CD4-positive, alpha-beta T cell (primary cell): Measurements from ENCODE around the gene CAMTA1. TPM values are rescaled to one million over a fixed set of nuclear protein-coding genes. Genes with fewer than 3 reads are reported as not detected.

ENCODE experiments used
- ATAC-seq: fragments of 200-7000 bp; cut with Tn5 transposase; one replicate; pipeline ENCODE4 v1.10.0; 2022; ENCODE audit warnings: mild to moderate bottlenecking; ENCODE audit not compliant: poor library complexity
- CTCF ChIA-PET: fragments of 350-600 bp; sonication (Branson Sonifier 250); formaldehyde crosslinking; loops from one replicate; lab custom pipeline; 2021; ENCODE audit warnings: antibody characterized with exemption, inconsistent platforms; lab: Charles Lee
- POLR2A ChIA-PET: fragments of 350-600 bp; sonication (Branson Sonifier 250); formaldehyde crosslinking; loops from one replicate; lab custom pipeline; 2021; ENCODE audit warnings: antibody characterized with exemption, inconsistent platforms; lab: Charles Lee
- DNase-seq, 14 experiments: peaks; one replicate each; pipeline ENCODE4 v3.0.0-alpha.2; 2013 to 2020; ENCODE audit warnings: mixed read lengths in 2 of 14
- H3K27ac ChIP-seq, 2 donors: one replicate each; pipeline versions ENCODE4 v1.5.1 to v1.7.0; 2013; ENCODE audit warnings: low read length in 2 of 2, low read depth in 1 of 2, mild to moderate bottlenecking in 1 of 2
- H3K27me3 ChIP-seq, 2 experiments: 1 replicate in 1 of 2; 2 replicates in 1 of 2; pipeline versions ENCODE4 v1.6.1 to v1.7.0; 2013; ENCODE audit warnings: low read length in 2 of 2, control low read depth in 1 of 2, mild to moderate bottlenecking in 1 of 2, moderate library complexity in 1 of 2; ENCODE audit not compliant: insufficient read depth in 2 of 2, control insufficient read depth in 1 of 2
- H3K36me3 ChIP-seq: one replicate; pipeline ENCODE4 v1.6.1; 2013; ENCODE audit warnings: low read length, control low read depth; ENCODE audit not compliant: insufficient read depth
- H3K4me1 ChIP-seq: one replicate; pipeline ENCODE4 v1.6.1; 2013; ENCODE audit warnings: low read length, control low read depth; ENCODE audit not compliant: insufficient read depth
- H3K4me3 ChIP-seq: one replicate; pipeline ENCODE4 v1.5.1; 2013; ENCODE audit warnings: mild to moderate bottlenecking, low read length, moderate library complexity
- H3K9me3 ChIP-seq, 2 experiments: 1 replicate in 1 of 2; 2 replicates in 1 of 2; pipeline versions ENCODE4 v1.6.1 to v1.7.0; 2013; ENCODE audit warnings: low read length in 2 of 2, mild to moderate bottlenecking in 2 of 2, control low read depth in 1 of 2, moderate library complexity in 1 of 2; ENCODE audit not compliant: control insufficient read depth in 1 of 2, insufficient read depth in 1 of 2
- H3K27ac Mint-ChIP-seq: one replicate; pipeline ENCODE4 v1.8.0; 2020; ENCODE audit warnings: mixed read lengths
- H3K27me3 Mint-ChIP-seq: one replicate; pipeline ENCODE4 v1.8.0; 2021; ENCODE audit warnings: mixed read lengths
- H3K36me3 Mint-ChIP-seq: one replicate; pipeline ENCODE4 v1.8.0; 2021; ENCODE audit warnings: low read depth, mixed read lengths
- H3K4me1 Mint-ChIP-seq: one replicate; pipeline ENCODE4 v1.8.0; 2021; ENCODE audit warnings: low read depth, mixed read lengths
- H3K4me3 Mint-ChIP-seq: one replicate; pipeline ENCODE4 v1.8.0; 2020; ENCODE audit warnings: mild to moderate bottlenecking, mixed read lengths
- H3K9me3 Mint-ChIP-seq: one replicate; pipeline ENCODE4 v1.8.0; 2020; ENCODE audit warnings: mixed read lengths
- intact Hi-C, 2 experiments: fragments of 100-400 bp; cut with DNase I in 1 of 2; cut with micrococcal nuclease in 1 of 2; formaldehyde crosslinking; loops; one replicate each; pipeline versions ENCODE4 v1.15.1 to v1.9.0; 2023 to 2025; cut with DNase I, micrococcal nuclease
- total RNA-seq, 174 experiments: library from RNA in 2 of 174; stranded (reverse) in 2 of 174; gene quantifications; one replicate each; pipeline ENCODE4 v1.2.3 and lab custom pipeline; 2021 to 2026
- TF ChIP-seq, protein P1 (sequence below): fragments of 200-600 bp; IDR thresholded peaks from one replicate; pipeline ENCODE4 v1.8.0; 2022; ENCODE audit warnings: antibody characterized with exemption, mild to moderate bottlenecking

Gene CAMTA1
- total RNA-seq, 2 experiments from 2014 or later, result 38.6 to 39.3 TPM

DNA sequence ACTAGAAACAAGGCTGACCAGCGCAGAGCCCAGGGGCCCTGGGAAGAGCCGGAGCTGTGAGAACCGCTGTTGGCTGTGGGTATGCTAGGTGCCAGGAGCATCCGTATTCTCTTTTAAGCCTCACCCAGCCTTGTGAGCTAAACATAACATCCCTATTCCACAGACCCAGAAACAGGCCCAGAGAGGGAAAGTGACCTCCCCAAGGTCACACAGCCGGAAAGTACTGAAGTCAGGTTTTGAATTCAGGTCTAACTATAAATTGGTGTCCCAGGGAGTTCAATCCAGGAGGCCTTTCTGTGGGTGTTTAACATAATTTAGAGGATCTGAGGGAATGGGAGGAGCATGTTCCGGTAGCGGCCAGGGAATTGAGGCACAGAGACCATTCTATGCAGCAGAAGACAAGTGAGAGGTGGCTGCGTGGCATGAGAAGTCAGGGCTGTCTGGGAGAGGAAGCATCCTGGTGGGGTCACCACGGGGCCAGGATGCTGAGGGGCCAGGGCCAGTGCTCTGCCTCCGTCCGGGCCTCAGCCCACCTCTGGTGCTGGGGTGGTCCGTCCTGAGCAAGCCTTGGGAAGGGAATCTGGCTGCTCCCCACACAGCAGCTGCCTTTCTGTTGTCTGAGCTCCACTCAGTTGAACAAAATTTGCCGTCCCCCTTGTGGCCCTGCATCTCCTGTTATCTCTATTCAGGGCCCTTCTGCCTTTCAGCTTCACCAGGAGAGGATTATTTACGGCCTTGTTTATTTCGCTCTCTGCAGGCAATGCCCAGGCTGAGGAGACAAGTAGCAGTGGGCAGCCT is 647.0 kb downstream of the CAMTA1 start:
- Histone ChIP-seq H3K4me1 (no peaks in the 10 kb centered on the region), H3K36me3 (no peaks in the 10 kb centered on the region), H3K4me3 (no peak overlapping the region), H3K27ac (no peak overlapping the region), H3K9me3 (peaks cover 0 to 38% of the 10 kb centered on the region in 2 experiments), H3K27me3 (no peaks in the 10 kb centered on the region)
- intact Hi-C loops, result no loop called here
- ATAC-seq, result no peak
- ChIA-PET POLR2A (no interaction called here), CTCF (no interaction called here)
- H3K36me3 Mint-ChIP-seq, result no peaks in the 10 kb centered on the region
- no peak overlapping the region for H3K4me3 Mint-ChIP-seq
- no peak overlapping the region for H3K27ac Mint-ChIP-seq
- no peak for DNase-seq
- TF ChIP-seq, protein P1, sequence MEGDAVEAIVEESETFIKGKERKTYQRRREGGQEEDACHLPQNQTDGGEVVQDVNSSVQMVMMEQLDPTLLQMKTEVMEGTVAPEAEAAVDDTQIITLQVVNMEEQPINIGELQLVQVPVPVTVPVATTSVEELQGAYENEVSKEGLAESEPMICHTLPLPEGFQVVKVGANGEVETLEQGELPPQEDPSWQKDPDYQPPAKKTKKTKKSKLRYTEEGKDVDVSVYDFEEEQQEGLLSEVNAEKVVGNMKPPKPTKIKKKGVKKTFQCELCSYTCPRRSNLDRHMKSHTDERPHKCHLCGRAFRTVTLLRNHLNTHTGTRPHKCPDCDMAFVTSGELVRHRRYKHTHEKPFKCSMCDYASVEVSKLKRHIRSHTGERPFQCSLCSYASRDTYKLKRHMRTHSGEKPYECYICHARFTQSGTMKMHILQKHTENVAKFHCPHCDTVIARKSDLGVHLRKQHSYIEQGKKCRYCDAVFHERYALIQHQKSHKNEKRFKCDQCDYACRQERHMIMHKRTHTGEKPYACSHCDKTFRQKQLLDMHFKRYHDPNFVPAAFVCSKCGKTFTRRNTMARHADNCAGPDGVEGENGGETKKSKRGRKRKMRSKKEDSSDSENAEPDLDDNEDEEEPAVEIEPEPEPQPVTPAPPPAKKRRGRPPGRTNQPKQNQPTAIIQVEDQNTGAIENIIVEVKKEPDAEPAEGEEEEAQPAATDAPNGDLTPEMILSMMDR, result no peak
- H3K9me3 Mint-ChIP-seq, result no peaks in the 10 kb centered on the region
- peaks cover 5% of the 10 kb centered on the region for H3K27me3 Mint-ChIP-seq
- no peaks in the 10 kb centered on the region for H3K4me1 Mint-ChIP-seq

DNA sequence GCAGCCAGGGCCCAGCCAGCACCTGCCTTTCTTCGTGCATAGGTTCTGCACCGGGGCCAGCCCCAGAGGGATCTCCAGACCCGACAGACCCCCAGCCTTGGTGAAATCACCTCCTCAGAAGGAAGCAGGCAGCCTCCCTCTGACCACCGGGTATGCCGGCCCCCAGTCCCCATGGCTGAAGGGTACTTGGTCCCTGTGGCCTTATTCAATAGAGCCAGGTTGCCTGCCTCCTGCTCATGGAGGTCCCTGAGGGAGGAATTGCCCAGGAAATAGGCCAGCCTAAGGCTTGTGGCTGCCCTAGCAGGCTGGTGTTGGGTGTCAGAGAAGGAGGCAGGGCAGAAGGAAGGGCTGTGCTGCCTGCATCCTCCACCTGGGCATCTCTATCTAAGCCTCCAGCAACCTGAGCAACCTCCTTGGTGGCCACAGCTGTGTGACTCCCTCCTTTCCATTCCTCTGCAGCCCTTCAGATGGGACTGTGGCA is 647.7 kb downstream of the CAMTA1 start:
- ChIA-PET CTCF (no interaction called here), POLR2A (no interaction called here)
- H3K4me1 Mint-ChIP-seq, result no peaks in the 10 kb centered on the region
- no peaks in the 10 kb centered on the region for H3K9me3 Mint-ChIP-seq
- H3K27ac ChIP-seq, result no peak overlapping the region
- no peak overlapping the region for H3K4me3 Mint-ChIP-seq
- intact Hi-C loops, result no loop called here
- H3K27ac Mint-ChIP-seq, result no peak overlapping the region
- H3K36me3 Mint-ChIP-seq, result no peaks in the 10 kb centered on the region
- DNase-seq (no peak), ATAC-seq (no peak)
- peaks cover 5% of the 10 kb centered on the region for H3K27me3 Mint-ChIP-seq
- H3K9me3 ChIP-seq, result peaks cover 0 to 38% of the 10 kb centered on the region in 2 experiments
- no peaks in the 10 kb centered on the region for H3K4me1 ChIP-seq
- H3K4me3 ChIP-seq, result no peak overlapping the region
- H3K36me3 ChIP-seq, result no peaks in the 10 kb centered on the region
- H3K27me3 ChIP-seq, result no peaks in the 10 kb centered on the region
- TF ChIP-seq, protein P1, result no peak

DNA sequence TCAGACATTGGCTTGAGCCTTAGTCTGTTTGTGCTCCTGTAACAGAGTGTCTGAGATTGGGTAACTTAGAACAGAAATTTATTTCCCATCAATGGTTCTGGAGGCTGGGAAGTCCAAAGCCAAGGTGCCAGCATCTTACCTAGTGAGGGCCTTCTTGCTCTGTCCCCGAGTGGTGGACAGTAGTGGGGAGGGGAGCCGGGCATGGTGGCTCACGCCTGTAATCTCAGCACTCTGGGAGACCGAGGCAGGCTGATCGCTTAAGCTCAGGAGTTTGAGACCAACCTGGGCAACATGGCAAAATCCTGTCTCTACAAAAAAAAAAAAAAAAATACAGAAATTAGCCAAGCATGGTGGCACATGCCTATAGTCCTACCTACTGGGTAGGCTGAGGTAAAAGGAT is 649.3 kb downstream of the CAMTA1 start:
- Mint-ChIP-seq H3K27me3 (peaks cover 5% of the 10 kb centered on the region), H3K9me3 (no peaks in the 10 kb centered on the region), H3K4me1 (no peaks in the 10 kb centered on the region), H3K36me3 (no peaks in the 10 kb centered on the region), H3K27ac (no peak overlapping the region), H3K4me3 (no peak overlapping the region)
- H3K9me3 ChIP-seq, result peaks cover 0 to 38% of the 10 kb centered on the region in 2 experiments
- TF ChIP-seq, protein P1, result no peak
- H3K27ac ChIP-seq, result no peak overlapping the region
- ChIA-PET POLR2A (no interaction called here), CTCF (no interaction called here)
- no peaks in the 10 kb centered on the region for H3K4me1 ChIP-seq
- no peak overlapping the region for H3K4me3 ChIP-seq
- H3K27me3 ChIP-seq, result no peaks in the 10 kb centered on the region
- intact Hi-C loops, result no loop called here
- DNase-seq (no peak), ATAC-seq (no peak)
- no peaks in the 10 kb centered on the region for H3K36me3 ChIP-seq
